PC-3 (cell line): ENCODE results near the gene DPEP2. TPM values are rescaled to one million over a fixed set of nuclear protein-coding genes. Genes with fewer than 3 reads are reported as not detected.

Experiments used
- ATAC-seq: fragments of 200-7000 bp; cut with Tn5 transposase; 2 replicates; pipeline ENCODE4 v1.9.1; 2020; ENCODE audit warnings: mild to moderate bottlenecking, moderate library complexity
- BruUV-seq: library from RNA; stranded (reverse); fragments of 400-500 nt; replicated peaks from 2 replicates; lab custom pipeline; 2021; lab: Mats Ljungman, UMichigan
- CTCF ChIA-PET: fragments of 300-600 bp; sonication (Branson Sonifier 250); formaldehyde crosslinking; loops from one replicate; lab custom pipeline; 2022; ENCODE audit warnings: antibody characterized with exemption; lab: Charles Lee
- POLR2A ChIA-PET: fragments of 300-600 bp; sonication (Branson Sonifier 250); formaldehyde crosslinking; loops from one replicate; lab custom pipeline; 2022; ENCODE audit warnings: antibody characterized with exemption; ENCODE audit not compliant: unreplicated experiment; lab: Charles Lee
- DNase-seq: peaks from one replicate; pipeline ENCODE4 v3.0.0-alpha.2; 2015
- H2AFZ ChIP-seq: fragments of 300-600 bp; sonication (generic); 2 replicates; pipeline ENCODE4 v1.6.0; 2016; ENCODE audit warnings: antibody characterized with exemption, low read length
- H3F3A ChIP-seq: fragments of 300-600 bp; sonication (generic); one replicate; pipeline ENCODE4 v1.6.0; 2017; ENCODE audit warnings: antibody characterized with exemption, low read length, control low read depth, mild to moderate bottlenecking; ENCODE audit not compliant: unreplicated experiment
- H3K27ac ChIP-seq: fragments of 300-600 bp; sonication (generic); 2 replicates; pipeline ENCODE4 v1.5.1; 2016; ENCODE audit warnings: mild to moderate bottlenecking, low read length
- H3K27me3 ChIP-seq: fragments of 300-600 bp; sonication (generic); 2 replicates; pipeline ENCODE4 v1.6.1; 2016; ENCODE audit warnings: low read length, mixed read lengths
- H3K36me3 ChIP-seq: fragments of 300-600 bp; sonication (generic); 2 replicates; pipeline ENCODE4 v1.6.1; 2016; ENCODE audit warnings: low read depth, mixed run types, low read length, mixed read lengths
- H3K4me1 ChIP-seq: fragments of 300-600 bp; sonication (generic); 2 replicates; pipeline ENCODE4 v1.5.1; 2016; ENCODE audit warnings: low read length; ENCODE audit not compliant: insufficient read depth
- H3K4me2 ChIP-seq: fragments of 300-600 bp; sonication (generic); 2 replicates; pipeline ENCODE4 v1.6.0; 2016; ENCODE audit warnings: low read length
- H3K4me3 ChIP-seq: fragments of 300-600 bp; sonication (generic); 2 replicates; pipeline ENCODE4 v1.5.1; 2016; ENCODE audit warnings: mild to moderate bottlenecking, low read length, mixed read lengths
- H3K79me2 ChIP-seq: fragments of 300-600 bp; sonication (generic); 2 replicates; pipeline ENCODE4 v1.6.1; 2017; ENCODE audit warnings: low read length, mixed read lengths
- H3K9ac ChIP-seq: fragments of 300-600 bp; sonication (generic); 2 replicates; pipeline ENCODE4 v1.6.0; 2016; ENCODE audit warnings: mild to moderate bottlenecking, low read length
- H3K9me2 ChIP-seq: fragments of 300-600 bp; sonication (generic); replicated peaks from 2 replicates; pipeline ENCODE4 v1.6.1; 2016; ENCODE audit warnings: mixed run types, low read length, mixed read lengths
- H3K9me3 ChIP-seq: fragments of 300-600 bp; sonication (generic); 2 replicates; pipeline ENCODE4 v1.6.1; 2016; ENCODE audit warnings: low read length, mixed read lengths
- H4K20me1 ChIP-seq: fragments of 300-600 bp; sonication (generic); 2 replicates; pipeline ENCODE4 v1.6.1; 2016; ENCODE audit warnings: low read length, mixed read lengths
- EZH2 ChIP-seq: fragments of 300-600 bp; sonication (generic); IDR thresholded peaks from one replicate; pipeline ENCODE4 v1.6.1; 2017; ENCODE audit warnings: antibody characterized with exemption, mild to moderate bottlenecking, low read length; ENCODE audit not compliant: unreplicated experiment
- EZH2phosphoT487 ChIP-seq: fragments of 300-600 bp; sonication (generic); IDR thresholded peaks from 2 replicates; pipeline ENCODE4 v1.6.1; 2018; ENCODE audit warnings: mild to moderate bottlenecking, antibody characterized with exemption, low read length, borderline replicate concordance
- intact Hi-C: fragments of 100-400 bp; cut with micrococcal nuclease; formaldehyde crosslinking; loops from 2 replicates; pipeline ENCODE4 v1.9.0; 2023
- total RNA-seq: library from RNA; depleted of rRNA; stranded (reverse); fragments of >200 nt; gene quantifications from 2 replicates; pipeline ENCODE4 v1.2.3, GENCODE V29; 2014
- TF ChIP-seq, protein P1 (sequence below): fragments of 300-600 bp; sonication (generic); conservative IDR thresholded peaks from 2 replicates; pipeline ENCODE4 v1.5.1; 2017; ENCODE audit warnings: antibody characterized with exemption, low read depth, mild to moderate bottlenecking, low read length

DPEP2 gene
- total RNA-seq, 1 experiment from 2014 or later, result not detected

DNA sequence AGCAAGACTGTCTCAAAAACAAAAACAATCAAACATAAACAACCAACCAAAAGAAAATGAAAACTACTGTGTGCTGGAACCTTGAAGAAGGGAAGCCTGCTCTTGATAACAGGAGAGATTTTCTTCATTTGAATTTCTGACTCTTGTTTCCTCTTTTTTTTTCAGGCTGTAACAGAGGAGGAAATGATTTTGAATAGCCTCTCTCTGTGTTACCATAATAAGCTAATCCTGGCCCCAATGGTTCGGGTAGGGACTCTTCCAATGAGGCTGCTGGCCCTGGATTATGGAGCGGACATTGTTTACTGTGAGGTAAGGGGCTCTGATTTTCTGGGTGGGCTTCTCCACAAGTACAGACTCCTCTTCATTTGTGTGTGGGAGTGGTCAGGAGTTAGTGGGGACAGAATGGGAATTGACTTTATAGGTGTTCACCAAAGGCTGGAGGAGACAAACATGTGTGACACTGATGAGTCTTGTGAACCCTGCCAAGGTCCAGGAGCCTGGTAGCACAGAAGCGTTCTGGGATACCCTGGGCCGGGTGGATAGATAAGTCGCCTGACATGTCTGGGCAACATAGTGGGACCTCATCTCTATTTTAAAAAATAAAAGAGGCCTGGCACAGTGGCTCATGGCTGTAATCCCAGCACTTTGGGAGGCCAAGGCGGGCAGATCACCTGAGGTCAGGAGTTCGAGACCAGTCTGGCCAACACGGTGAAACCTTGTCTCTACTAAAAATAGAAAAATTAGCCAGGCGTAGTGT, 38.7 kb upstream of the DPEP2 start:
- Histone ChIP-seq H3F3A (no peaks in the 10 kb centered on the region), H3K4me2 (no peak overlapping the region), H3K4me1 (no peaks in the 10 kb centered on the region), H3K36me3 (no peaks in the 10 kb centered on the region), H4K20me1 (no peaks in the 10 kb centered on the region), H3K9me3 (no peaks in the 10 kb centered on the region), H3K9me2 (no peaks in the 10 kb centered on the region), H3K9ac (no peak overlapping the region), H3K4me3 (no peak overlapping the region), H3K27me3 (no peaks in the 10 kb centered on the region), H3K27ac (no peak overlapping the region), H2AFZ (no peak overlapping the region), H3K79me2 (no peaks in the 10 kb centered on the region)
- no peak for TF ChIP-seq EZH2
- no peak for TF ChIP-seq EZH2phosphoT487
- TF ChIP-seq, protein P1, sequence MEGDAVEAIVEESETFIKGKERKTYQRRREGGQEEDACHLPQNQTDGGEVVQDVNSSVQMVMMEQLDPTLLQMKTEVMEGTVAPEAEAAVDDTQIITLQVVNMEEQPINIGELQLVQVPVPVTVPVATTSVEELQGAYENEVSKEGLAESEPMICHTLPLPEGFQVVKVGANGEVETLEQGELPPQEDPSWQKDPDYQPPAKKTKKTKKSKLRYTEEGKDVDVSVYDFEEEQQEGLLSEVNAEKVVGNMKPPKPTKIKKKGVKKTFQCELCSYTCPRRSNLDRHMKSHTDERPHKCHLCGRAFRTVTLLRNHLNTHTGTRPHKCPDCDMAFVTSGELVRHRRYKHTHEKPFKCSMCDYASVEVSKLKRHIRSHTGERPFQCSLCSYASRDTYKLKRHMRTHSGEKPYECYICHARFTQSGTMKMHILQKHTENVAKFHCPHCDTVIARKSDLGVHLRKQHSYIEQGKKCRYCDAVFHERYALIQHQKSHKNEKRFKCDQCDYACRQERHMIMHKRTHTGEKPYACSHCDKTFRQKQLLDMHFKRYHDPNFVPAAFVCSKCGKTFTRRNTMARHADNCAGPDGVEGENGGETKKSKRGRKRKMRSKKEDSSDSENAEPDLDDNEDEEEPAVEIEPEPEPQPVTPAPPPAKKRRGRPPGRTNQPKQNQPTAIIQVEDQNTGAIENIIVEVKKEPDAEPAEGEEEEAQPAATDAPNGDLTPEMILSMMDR, result no peak
- DNase-seq (no peak), ATAC-seq (no peak)
- intact Hi-C loops, result no loop called here
- POLR2A ChIA-PET, result no interaction called here
- BruUV-seq, result no TSS peak
- CTCF ChIA-PET, result no interaction called here

DNA sequence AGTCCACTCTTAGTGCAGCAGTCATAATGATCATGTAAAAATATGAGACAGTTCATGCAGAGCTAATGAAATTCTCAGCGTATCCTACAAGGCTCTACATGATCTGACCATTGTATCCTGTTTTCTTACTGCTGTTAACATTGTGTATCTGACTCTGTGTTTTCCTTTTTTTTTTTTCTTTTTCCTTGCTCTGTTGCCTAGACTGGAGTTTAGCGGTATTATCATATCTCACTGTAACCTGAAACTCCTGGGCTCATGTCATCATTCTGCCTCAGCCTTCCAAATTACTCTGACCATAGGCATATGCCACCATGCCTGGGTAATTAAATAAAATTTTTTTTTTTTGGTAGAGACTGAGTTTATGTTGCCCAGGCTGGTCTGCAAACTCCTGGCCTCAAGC, 35.9 kb upstream of the DPEP2 start:
- ChIA-PET CTCF (no interaction called here), POLR2A (no interaction called here)
- H3K9me2 ChIP-seq, result no peaks in the 10 kb centered on the region
- no peak overlapping the region for H3K9ac ChIP-seq
- no peaks in the 10 kb centered on the region for H3K79me2 ChIP-seq
- H3K4me1 ChIP-seq, result no peaks in the 10 kb centered on the region
- no TSS peak for BruUV-seq
- no peaks in the 10 kb centered on the region for H3F3A ChIP-seq
- no peaks in the 10 kb centered on the region for H3K27me3 ChIP-seq
- H3K4me2 ChIP-seq, result no peak overlapping the region
- no peaks in the 10 kb centered on the region for H3K9me3 ChIP-seq
- H4K20me1 ChIP-seq, result no peaks in the 10 kb centered on the region
- intact Hi-C loops, result no loop called here
- H3K27ac ChIP-seq, result no peak overlapping the region
- H2AFZ ChIP-seq, result no peak overlapping the region
- no peak for ATAC-seq
- H3K36me3 ChIP-seq, result no peaks in the 10 kb centered on the region
- no peak for DNase-seq
- TF ChIP-seq, protein P1, result no peak
- TF ChIP-seq EZH2 (no peak), EZH2phosphoT487 (no peak)
- H3K4me3 ChIP-seq, result no peak overlapping the region

DNA sequence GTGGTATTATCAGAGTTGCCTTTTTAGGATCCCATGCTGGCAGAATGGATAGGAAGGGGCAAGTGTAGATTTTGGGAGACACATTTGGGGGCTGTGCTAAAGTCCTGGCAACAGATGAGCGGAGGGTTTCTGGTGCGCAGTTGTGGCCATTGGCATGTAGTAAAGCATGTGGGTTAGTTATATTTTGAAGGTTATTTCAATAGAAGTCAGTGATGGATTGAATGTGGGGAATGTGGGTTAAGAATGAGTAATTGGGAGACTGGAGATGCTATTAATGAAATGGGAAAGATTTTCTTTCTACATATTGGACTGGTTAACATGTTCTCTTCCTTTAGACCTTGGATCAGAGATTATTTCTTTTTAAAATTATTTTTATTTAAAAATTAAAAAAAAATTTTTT, 33.8 kb upstream of the DPEP2 start:
- CTCF ChIA-PET, result no interaction called here
- TF ChIP-seq EZH2 (no peak), EZH2phosphoT487 (no peak)
- TF ChIP-seq, protein P1, result no peak
- no peaks in the 10 kb centered on the region for H3K4me1 ChIP-seq
- POLR2A ChIA-PET, result no interaction called here
- no peak overlapping the region for H3K9ac ChIP-seq
- no peaks in the 10 kb centered on the region for H3K79me2 ChIP-seq
- no peaks in the 10 kb centered on the region for H3K27me3 ChIP-seq
- H3K27ac ChIP-seq, result no peak overlapping the region
- H3K9me2 ChIP-seq, result no peaks in the 10 kb centered on the region
- no peaks in the 10 kb centered on the region; the same call in 1 of the 2 replicates for H3K36me3 ChIP-seq
- no peak for DNase-seq
- H3K4me2 ChIP-seq, result no peak overlapping the region
- intact Hi-C loops, result no loop called here
- no peaks in the 10 kb centered on the region for H3K9me3 ChIP-seq
- H2AFZ ChIP-seq, result no peak overlapping the region
- H3K4me3 ChIP-seq, result no peak overlapping the region
- no TSS peak for BruUV-seq
- ATAC-seq, result no peak
- no peaks in the 10 kb centered on the region for H4K20me1 ChIP-seq
- no peaks in the 10 kb centered on the region for H3F3A ChIP-seq
